ENCODE data around the gene RGS7.

GRCh38 chr1:241034203-241034936 lies 322.6 kb downstream of the RGS7 start:
- TF ChIP-seq POLR2A (IDR thresholded peaks at IDR 0.05) (no peak), CTCF (IDR thresholded peaks at IDR 0.05) (no peak)

Data from thyroid gland (tissue), 4 donors.